ENCODE data around the gene PRX.
A peak's percentile ranks its signal among the peaks of the same experiment; 100 is the strongest.

The PRX gene

GRCh38 chr19:40366697-40367561 is 46.2 kb downstream of the PRX start:
- no peak for DNase-seq (ENCODE audit: low read depth, low spot score)

- no peak for DNase-seq (ENCODE audit: low read depth, low spot score)
Observed at GRCh38 chr19:40365613-40366401, 47.4 kb downstream of the PRX start.

- no peak for DNase-seq (ENCODE audit: low read depth, low spot score)
Observed at GRCh38 chr19:40365010-40365409, 48.2 kb downstream of the PRX start.

GRCh38 chr19:40363069-40363468 is 50.1 kb downstream of the PRX start:
- no peak for DNase-seq (ENCODE audit: low read depth, low spot score)

- DNase-seq (ENCODE audit: low read depth, low spot score), result no peak
Observed at GRCh38 chr19:40362160-40362559, 51.0 kb downstream of the PRX start.

- DNase-seq (ENCODE audit: low read depth, low spot score), result no peak
Observed at GRCh38 chr19:40360708-40361241, 52.4 kb downstream of the PRX start.

GRCh38 chr19:40360020-40360707 is 53.0 kb downstream of the PRX start:
- DNase-seq (ENCODE audit: low read depth, low spot score), result no peak

- DNase-seq (ENCODE audit: low read depth, low spot score), result no peak
Observed at GRCh38 chr19:40358773-40359172, 54.4 kb downstream of the PRX start.

GRCh38 chr19:40357640-40358039 is 55.5 kb downstream of the PRX start:
- DNase-seq (ENCODE audit: low read depth, low spot score), result no peak

GRCh38 chr19:40356681-40357595 is 56.2 kb downstream of the PRX start:
- DNase-seq (ENCODE audit: low read depth, low spot score), result no peak

- no peak for DNase-seq (ENCODE audit: low read depth, low spot score)
Observed at GRCh38 chr19:40355975-40356680, 57.0 kb downstream of the PRX start.

GRCh38 chr19:40348961-40349507 is 64.1 kb downstream of the PRX start:
- no peak for DNase-seq (ENCODE audit: low read depth, low spot score)

- peak; percentile 99 for DNase-seq (ENCODE audit: low read depth, low spot score)
Observed at GRCh38 chr19:40348125-40348913, 64.9 kb downstream of the PRX start, which contains the start of the genes C19orf47 and PLD3. Gene C19orf47 (minus strand): TSS chr19:40348397. CDS start chr19:40341857, 6,540 bp downstream. Gene PLD3 (plus strand): TSS chr19:40348695. CDS start chr19:40366484, 17,789 bp downstream.

GRCh38 chr19:40344422-40344821 is 68.8 kb downstream of the PRX start:
- DNase-seq (ENCODE audit: low read depth, low spot score), result no peak
